NCI-H82 treated with DMSO at 0.1 percent for 48 hours (cell line): ENCODE results near the gene ABHD15.
A peak's percentile ranks its signal among the peaks of the same experiment; 100 is the strongest.

ENCODE experiments used
- DNase-seq: peaks from one replicate; lab custom pipeline; 2025; ENCODE audit not compliant: unreplicated experiment; lab: John Stamatoyannopoulos, UW

ABHD15 gene

DNA sequence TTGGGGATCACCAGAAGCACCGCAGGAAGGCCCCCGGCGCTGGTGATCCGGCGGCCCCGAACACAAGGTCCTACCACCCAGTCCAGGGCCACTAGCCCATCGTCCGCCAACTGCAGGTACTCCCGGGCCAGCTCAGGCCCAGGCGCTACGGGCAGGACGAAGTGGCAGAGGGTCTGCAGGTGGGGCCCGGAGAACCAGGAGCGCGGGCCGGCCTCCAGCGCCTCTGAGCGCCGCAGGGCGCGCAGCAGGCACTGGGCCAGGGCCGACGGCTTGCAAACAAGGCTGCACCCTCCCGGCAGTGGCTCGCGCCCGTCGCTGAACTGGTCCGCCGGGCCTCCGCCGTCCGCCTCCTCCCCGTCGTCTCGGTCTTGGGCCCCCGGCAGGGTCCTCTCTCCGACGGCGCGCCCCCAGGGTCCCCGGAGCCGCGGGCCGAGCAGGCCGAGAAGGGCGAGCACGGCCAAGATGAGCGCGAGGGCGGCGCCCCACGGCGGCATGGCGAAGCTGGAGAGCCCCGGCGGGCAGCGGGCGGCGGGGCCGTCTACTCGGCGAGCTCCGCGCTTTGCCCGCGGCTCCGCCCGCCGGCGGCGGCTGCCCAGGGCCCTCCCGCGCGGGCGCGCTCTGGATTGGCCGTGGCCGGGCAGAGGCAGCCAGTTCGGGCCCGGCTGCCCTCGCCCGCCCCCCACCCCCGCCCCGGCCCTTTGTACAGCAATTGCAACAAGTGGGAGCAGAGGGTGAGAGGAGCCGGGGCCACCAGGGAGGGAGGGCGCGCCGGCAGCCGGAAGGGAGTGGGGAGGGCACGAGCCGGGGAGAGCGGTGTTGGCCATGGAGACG, at the start of gene ABHD15:
ABHD15 (minus strand) TSS at position 565 of the 831 bp plus-strand sequence; CDS start at position 494, 71 bp downstream.
- no peak for DNase-seq

GRCh38 chr17:29615492-29616299, 48.9 kb upstream of the ABHD15 start:
- DNase-seq = peak; percentile 87

DNA sequence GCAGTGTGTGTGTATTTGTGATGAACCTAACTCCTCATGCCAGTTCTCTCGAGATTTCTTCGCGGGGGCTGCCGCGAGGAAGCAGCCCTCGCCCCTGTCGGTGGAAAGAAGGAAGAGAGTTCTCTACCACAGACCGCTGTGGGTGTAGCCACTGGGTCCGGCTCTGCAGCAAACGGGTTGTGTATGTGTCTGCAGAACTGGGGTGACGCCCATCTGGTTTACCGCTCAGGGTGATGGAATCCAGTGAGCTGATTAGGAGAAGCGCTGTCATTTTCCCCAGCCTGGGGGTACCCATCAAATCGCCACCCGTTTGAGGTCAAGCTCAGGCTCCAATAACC, 48.2 kb upstream of the ABHD15 start:
- no peak for DNase-seq

GRCh38 chr17:29614349-29615047, 47.7 kb upstream of the ABHD15 start:
- no peak for DNase-seq

DNA sequence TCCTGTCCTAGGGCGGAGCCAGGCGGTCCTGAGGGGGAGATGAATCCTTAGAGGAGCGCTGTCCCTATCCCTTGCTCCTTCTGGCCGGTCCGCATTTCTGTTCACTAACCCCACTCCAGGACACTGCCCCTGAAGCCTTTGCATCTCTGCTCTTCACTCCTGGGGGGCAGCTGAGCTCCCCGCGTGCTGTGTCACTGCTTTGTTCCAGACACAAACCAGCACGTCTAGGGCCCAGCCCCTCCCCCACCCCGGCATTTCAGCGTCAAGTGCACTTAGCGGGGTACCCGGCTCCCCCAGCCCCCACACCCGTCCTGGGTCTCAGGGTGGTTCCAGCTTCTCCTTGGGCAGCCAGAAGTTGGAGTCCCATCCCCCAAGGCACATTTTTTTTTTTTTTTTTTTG, 47.0 kb upstream of the ABHD15 start:
- DNase-seq = no peak

- no peak for DNase-seq
Measured at GRCh38 chr17:29613352-29613837, 46.6 kb upstream of the ABHD15 start.

DNA sequence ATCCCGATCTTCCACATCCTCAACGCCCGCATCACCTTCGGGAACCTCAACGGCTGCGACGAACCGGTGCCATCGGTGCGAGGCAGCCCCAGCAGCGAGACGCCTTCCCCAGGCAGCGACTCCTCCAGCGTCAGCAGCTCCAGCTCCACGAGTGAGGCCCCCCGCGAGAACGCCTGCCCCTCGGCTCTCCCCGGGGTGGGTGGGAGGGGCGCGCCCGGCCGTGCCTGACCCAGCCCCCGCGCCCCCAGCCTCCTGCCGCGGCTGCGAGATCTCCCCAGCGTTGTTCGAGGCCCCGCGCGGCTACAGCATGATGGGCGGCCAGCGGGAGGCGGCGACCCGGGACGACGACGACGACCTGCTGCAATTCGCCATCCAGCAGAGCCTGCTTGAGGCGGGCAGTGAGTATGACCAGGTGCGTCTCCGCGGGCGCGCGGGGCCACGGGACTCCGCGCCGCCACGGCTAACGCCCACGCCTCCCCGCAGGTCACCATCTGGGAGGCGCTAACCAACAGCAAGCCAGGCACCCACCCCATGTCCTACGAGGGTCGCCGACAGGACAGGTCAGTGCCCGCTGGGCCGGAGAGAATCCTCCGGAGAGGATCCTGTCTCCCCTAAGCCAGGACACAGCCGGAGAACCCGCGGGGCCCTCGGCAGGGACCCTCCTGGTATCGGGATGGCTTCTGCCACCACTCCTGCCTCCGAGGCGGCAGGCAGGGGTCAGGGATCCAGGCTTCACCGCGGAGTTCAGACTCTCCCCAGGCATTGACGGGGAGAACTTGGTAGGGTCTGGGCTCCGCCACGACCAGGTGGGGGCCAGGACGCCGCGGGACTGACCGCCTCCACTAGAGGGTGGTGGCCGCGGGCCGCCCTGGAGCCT, 45.8 kb upstream of the ABHD15 start:
- DNase-seq = no peak

GRCh38 chr17:29612094-29612403, 45.2 kb upstream of the ABHD15 start:
- DNase-seq = no peak

DNA sequence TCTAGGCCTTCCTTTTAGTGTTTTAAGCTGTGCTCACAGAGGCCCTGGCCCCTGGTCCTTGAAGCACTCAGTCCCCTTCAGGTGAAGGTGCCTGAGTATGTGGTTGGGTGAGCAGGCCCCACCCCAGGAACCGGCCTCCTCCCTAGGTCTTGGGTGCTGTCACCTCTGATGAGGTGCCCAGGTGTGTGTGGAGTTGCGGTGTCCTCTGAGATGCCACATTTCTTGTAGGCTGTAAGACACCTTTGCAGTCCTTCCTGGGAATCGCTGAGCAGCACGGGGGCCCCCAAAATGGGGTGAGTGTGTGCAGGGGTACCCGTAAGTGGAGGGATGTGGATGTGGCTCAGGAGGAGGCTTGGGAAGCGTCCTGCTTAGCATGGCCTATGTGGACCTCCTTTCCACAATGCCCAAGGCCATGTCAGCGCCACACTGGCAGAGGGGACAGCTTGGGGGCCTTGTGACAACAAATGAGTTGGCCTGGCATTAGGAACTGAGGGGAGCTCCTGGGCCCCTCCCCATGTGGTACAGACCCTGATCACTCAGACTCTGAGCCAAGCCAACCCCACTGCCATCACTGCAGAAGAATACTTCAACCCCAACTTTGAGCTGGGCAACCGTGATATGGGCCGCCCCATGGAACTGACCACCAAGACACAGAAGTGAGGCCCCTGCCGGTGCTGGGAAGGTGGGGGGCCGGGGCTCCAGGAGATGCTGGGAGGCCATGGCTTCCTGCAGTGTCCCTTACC, 44.7 kb upstream of the ABHD15 start:
- no peak for DNase-seq

GRCh38 chr17:29610395-29610794, 43.6 kb upstream of the ABHD15 start:
- DNase-seq = no peak

DNA sequence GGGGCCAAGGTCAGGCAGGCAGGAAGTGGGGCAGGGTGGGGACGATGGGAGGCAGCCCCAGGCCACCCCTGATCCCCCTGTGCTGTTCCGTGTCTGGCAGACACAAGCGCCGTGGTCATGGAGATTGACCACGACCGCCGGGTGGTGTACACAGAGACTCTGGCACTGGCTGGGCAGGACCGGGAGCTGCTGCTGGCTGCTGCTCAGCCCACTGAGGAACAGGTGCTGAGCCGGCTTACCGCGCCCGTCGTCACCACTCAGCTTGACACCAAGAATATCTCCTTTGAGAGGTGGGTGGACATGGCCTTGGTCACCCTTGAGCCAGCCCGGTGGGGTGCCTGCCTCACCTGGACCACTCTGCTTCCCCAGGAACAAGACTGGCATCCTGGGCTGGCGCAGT, 42.1 kb upstream of the ABHD15 start:
- DNase-seq = no peak

- no peak for DNase-seq
Measured at GRCh38 chr17:29607557-29608195, 40.8 kb upstream of the ABHD15 start.

- no peak for DNase-seq
Measured at GRCh38 chr17:29603109-29603674, 36.4 kb upstream of the ABHD15 start.

- no peak for DNase-seq
Measured at GRCh38 chr17:29597361-29598172, 30.7 kb upstream of the ABHD15 start.

DNA sequence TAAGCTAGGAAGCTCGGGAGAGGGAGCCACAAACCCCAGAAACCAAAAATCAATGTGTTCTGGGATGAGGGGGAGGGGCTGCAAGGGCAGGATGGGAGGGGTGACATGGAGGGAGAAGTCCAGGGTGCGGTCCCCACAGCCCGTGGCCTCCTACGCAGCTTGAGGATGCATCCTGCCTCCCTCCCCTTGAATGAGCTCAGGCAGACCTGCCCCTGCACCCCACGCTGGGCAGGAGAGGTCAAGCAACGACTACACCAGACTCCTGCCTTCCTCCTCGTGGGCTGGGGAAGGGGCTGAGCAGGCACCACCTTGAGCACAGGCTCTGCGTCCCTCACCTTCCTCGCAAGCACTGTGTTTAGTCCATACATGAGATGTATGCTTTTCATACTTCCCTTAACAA, 30.0 kb upstream of the ABHD15 start:
- DNase-seq = no peak

- no peak for DNase-seq
Measured at GRCh38 chr17:29595943-29596774, 29.3 kb upstream of the ABHD15 start.

- no peak for DNase-seq
Measured at GRCh38 chr17:29595107-29595942, 28.5 kb upstream of the ABHD15 start.
